Esophagus muscularis mucosa (tissue), 3 donors: ENCODE data around the gene MGAT1.

ENCODE experiments used
- EP300 ChIP-seq: sonication (generic); formaldehyde crosslinking; IDR thresholded peaks from one replicate; pipeline ENCODE4 v1.6.1; 2017; ENCODE audit warnings: antibody characterized with exemption
- TF ChIP-seq, protein P1 (sequence below), 3 experiments: fragments of 200-600 bp in 2 of 3; fragments of 450-650 bp in 1 of 3; sonication (generic) in 2 of 3; IDR thresholded peaks; one replicate each; pipeline ENCODE4 v1.5.1; 2017 to 2019; ENCODE audit warnings: antibody characterized with exemption in 3 of 3, mild to moderate bottlenecking in 2 of 3, moderate library complexity in 1 of 3

DNA sequence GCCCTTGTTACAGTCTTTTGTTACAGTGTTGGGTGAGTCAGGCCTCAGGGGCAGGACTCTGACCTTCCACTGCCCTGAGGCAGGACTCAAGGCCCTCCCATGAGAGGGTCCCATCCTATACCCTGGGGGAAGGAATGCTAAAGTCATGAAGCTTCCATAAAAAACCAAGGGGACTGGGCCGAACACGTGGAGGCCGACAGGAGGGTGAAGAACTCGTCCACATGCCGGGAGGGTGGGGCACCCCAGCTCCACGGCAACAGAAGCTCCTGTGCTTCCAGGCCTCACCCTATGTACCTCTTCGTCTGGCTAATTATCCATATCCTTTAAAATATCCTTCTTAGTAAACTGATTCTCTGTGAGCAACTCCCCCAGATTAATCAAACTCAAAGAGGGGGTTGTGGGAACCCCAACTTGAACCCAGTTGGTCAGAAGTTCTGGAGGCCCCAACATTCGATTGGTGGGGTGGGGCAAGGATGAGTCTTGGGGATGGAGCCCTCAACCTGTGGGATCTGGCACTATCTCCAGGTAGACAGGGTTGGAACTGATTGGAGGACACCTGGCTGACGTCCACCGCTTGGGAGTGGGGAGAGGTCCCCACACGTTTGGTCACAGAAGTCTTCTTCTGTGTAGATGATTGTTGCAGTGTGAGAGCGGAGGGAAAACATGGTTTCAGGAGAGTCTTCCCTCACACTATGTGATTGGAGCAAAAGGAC is 19.1 kb downstream of the MGAT1 start:
- TF ChIP-seq, protein P1, sequence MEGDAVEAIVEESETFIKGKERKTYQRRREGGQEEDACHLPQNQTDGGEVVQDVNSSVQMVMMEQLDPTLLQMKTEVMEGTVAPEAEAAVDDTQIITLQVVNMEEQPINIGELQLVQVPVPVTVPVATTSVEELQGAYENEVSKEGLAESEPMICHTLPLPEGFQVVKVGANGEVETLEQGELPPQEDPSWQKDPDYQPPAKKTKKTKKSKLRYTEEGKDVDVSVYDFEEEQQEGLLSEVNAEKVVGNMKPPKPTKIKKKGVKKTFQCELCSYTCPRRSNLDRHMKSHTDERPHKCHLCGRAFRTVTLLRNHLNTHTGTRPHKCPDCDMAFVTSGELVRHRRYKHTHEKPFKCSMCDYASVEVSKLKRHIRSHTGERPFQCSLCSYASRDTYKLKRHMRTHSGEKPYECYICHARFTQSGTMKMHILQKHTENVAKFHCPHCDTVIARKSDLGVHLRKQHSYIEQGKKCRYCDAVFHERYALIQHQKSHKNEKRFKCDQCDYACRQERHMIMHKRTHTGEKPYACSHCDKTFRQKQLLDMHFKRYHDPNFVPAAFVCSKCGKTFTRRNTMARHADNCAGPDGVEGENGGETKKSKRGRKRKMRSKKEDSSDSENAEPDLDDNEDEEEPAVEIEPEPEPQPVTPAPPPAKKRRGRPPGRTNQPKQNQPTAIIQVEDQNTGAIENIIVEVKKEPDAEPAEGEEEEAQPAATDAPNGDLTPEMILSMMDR (IDR thresholded peaks at IDR 0.05), result no peak
- TF ChIP-seq EP300, result no peak
